BJ (cell line): Measurements from ENCODE around the gene NBEA. TPM values are rescaled to one million over a fixed set of nuclear protein-coding genes. Genes with fewer than 3 reads are reported as not detected.
"Not testable (repeated sequence)": the region's sequence is repeated elsewhere in the genome, so short reads cannot be mapped to it uniquely, and the experiment has no call there.

Source experiments
- CTCF ChIA-PET: fragments of 350-600 bp; formaldehyde crosslinking; extraction: SDS; loops from one replicate; lab custom pipeline; 2021; ENCODE audit warnings: antibody characterized with exemption, inconsistent platforms; lab: Yijun Ruan, JAX
- POLR2A ChIA-PET: fragments of 300-600 bp; sonication (Branson Sonifier 250); formaldehyde crosslinking; extraction: SDS; loops from one replicate; lab custom pipeline; 2021; ENCODE audit warnings: antibody characterized with exemption; lab: Charles Lee
- DNase-seq: peaks from one replicate; pipeline ENCODE4 v3.0.0-alpha.2; 2011; ENCODE audit warnings: low read depth
- H3K27me3 ChIP-seq: 2 replicates; pipeline ENCODE4 v1.6.0; 2011; ENCODE audit warnings: low read length; ENCODE audit not compliant: control insufficient read depth, insufficient read depth
- H3K36me3 ChIP-seq: 2 replicates; pipeline ENCODE4 v1.5.1; 2011; ENCODE audit warnings: low read length; ENCODE audit not compliant: control insufficient read depth, insufficient read depth
- H3K4me3 ChIP-seq: 2 replicates; pipeline ENCODE4 v1.5.1; 2011; ENCODE audit warnings: low read depth, mild to moderate bottlenecking, control low read depth, low read length
- polyA plus RNA-seq: library from polyadenylated mRNA; depleted of rRNA; stranded (reverse); fragments of >200 nt; gene quantifications from 2 replicates; pipeline ENCODE4 v1.2.3, GENCODE V29; 2011
- TF ChIP-seq, protein P1 (sequence below): IDR thresholded peaks from 2 replicates; pipeline ENCODE4 v1.5.1; 2011; ENCODE audit warnings: low read depth, mild to moderate bottlenecking, control low read depth, inconsistent platforms, low read length, moderate library complexity; ENCODE audit not compliant: insufficient read depth

NBEA gene
- polyA plus RNA-seq, 1 experiment: 17.8 TPM

DNA sequence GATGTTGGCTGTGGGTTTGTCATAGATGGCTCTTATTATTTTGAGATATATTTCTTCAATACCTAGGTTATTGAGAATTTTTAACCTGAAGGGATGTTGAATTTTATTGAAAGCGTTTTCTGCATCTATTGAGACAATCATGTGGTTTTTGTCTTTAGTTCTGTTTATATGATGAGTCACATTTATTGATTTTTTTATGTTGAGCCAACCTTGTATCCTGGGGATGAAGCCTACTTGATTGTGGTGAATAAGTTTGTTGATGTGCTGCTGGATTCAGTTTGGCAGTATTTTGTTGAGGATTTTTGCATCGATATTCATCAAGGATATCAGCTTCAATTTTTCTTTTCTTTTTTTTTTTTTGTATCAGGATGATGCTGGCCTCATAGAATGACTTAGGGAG lies 29.4 kb downstream of the NBEA start:
- ChIA-PET CTCF (no interaction called here), POLR2A (no interaction called here)
- H3K4me3 ChIP-seq: no peak overlapping the region
- H3K36me3 ChIP-seq: no peaks in the 10 kb centered on the region
- no peak for DNase-seq
- TF ChIP-seq, protein P1, sequence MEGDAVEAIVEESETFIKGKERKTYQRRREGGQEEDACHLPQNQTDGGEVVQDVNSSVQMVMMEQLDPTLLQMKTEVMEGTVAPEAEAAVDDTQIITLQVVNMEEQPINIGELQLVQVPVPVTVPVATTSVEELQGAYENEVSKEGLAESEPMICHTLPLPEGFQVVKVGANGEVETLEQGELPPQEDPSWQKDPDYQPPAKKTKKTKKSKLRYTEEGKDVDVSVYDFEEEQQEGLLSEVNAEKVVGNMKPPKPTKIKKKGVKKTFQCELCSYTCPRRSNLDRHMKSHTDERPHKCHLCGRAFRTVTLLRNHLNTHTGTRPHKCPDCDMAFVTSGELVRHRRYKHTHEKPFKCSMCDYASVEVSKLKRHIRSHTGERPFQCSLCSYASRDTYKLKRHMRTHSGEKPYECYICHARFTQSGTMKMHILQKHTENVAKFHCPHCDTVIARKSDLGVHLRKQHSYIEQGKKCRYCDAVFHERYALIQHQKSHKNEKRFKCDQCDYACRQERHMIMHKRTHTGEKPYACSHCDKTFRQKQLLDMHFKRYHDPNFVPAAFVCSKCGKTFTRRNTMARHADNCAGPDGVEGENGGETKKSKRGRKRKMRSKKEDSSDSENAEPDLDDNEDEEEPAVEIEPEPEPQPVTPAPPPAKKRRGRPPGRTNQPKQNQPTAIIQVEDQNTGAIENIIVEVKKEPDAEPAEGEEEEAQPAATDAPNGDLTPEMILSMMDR: no peak
- H3K27me3 ChIP-seq: no peaks in the 10 kb centered on the region

DNA sequence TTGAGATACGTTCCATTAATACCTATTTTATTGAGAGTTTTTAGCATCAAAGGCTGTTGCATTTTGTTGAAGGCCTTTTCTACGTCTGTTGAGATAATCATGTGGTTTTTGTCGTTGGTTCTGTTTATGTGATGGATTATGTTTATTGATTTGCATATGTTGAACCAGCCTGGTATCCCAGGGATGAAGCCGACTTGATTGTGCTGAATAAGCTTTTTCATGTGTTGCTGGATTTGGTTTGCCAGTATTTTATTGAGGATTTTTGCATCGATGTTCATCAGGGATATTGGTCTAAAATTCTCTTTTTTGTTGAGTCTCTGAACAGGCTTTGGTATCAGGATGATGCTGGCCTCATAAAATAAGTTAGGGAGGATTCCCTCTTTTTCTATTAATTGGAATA lies 43.1 kb downstream of the NBEA start:
- CTCF ChIA-PET, H3K36me3 ChIP-seq, H3K4me3 ChIP-seq, DNase-seq, H3K27me3 ChIP-seq: not testable (repeated sequence)
- POLR2A ChIA-PET: interaction anchor here (0.6 kb wide), 1 partner anchor 25 kb away, joined by 5 read pairs; no protein-coding TSS in a partner anchor

DNA sequence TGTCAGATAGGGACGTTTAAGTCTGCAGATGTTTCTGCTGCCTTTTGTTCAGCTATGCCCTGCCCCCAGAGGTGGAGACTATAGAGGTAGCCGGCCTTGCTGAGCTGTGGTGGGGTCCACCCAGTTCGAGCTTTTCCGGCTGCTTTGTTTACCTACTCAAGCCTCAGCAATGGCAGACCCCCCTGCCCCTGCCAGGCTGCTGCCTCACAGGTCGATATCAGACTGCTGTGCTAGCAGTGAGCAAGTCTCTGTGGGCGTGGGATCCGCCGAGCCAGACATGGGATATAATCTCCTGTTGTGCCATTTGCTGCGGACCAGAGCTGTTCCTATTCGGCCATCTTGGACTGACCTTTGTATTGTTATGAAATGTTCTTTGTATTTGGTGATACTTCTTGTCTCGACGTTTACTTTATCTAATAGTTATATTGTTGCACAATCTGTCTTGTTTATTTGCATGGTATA lies 46.3 kb downstream of the NBEA start:
- H3K27me3 ChIP-seq: no peaks in the 10 kb centered on the region
- H3K4me3 ChIP-seq: no peak overlapping the region
- ChIA-PET CTCF (no interaction called here), POLR2A (no interaction called here)
- H3K36me3 ChIP-seq: no peaks in the 10 kb centered on the region
- TF ChIP-seq, protein P1: no peak
- no peak for DNase-seq

DNA sequence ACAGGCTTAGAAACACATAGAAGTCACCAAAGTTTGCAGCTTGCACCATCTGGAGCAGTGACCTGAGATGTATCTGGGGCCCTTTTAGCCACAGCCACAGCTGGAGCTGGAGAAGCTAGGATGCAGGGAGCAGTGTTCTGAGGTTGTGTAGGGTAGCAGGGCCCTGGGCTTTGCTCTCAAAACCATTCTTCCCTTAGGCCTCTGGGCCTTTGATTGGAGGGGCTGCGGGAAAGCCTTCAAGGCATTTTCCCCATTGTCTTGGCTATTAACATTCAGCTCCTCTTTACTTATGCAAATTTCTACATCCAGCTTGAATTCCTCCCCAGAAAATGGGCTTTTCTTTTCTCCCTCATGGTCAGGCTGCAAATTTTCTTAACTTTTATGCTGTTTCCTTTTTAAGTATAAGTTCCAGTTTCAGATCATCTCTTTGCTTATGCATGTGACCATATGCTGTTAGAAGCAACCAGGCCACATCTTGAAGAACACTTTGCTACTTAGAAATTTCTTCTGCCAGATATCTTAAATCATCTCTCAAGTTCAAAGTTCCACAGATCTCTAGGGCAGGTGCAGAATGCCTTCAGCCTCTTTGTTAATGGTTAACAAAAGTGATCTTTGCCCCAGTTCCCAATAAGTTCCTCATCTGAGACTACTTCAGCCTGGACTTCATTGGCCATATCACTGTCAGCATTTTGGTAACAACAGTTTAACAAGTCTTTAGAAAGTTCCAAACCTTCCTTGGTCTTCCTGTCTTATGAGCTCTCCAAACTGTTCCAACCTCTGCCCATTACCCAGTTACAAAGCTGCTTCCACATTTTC lies 48.5 kb downstream of the NBEA start:
- H3K36me3 ChIP-seq: no peaks in the 10 kb centered on the region
- TF ChIP-seq, protein P1: no peak
- DNase-seq: no peak
- POLR2A ChIA-PET: no interaction called here
- no peaks in the 10 kb centered on the region for H3K27me3 ChIP-seq
- CTCF ChIA-PET: interaction anchor here (1.1 kb wide), 1 partner anchor 8 kb away, joined by 3 read pairs; no protein-coding TSS in a partner anchor
- no peak overlapping the region for H3K4me3 ChIP-seq

DNA sequence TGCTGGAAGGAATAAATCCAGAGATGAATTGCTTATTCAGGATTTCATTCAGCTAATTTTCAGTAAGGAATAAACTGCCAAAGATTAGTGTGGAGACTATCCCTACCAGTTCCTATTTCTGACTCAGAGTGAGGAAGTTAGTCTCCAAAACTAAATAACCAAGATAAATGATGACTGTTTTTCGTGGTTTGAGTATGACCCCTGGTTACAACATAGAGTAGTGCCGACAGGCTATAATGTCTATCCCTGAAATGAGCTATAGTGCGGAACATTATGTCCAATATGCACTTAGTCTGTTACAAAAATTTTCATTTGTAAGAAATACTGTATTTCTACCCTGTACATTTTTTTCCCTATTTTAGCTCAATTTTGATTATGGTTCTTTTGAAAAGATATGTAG lies 51.4 kb downstream of the NBEA start:
- DNase-seq: no peak
- TF ChIP-seq, protein P1: no peak
- POLR2A ChIA-PET: no interaction called here
- Histone ChIP-seq H3K4me3 (no peak overlapping the region), H3K27me3 (no peaks in the 10 kb centered on the region), H3K36me3 (no peaks in the 10 kb centered on the region)
- CTCF ChIA-PET: no interaction called here

DNA sequence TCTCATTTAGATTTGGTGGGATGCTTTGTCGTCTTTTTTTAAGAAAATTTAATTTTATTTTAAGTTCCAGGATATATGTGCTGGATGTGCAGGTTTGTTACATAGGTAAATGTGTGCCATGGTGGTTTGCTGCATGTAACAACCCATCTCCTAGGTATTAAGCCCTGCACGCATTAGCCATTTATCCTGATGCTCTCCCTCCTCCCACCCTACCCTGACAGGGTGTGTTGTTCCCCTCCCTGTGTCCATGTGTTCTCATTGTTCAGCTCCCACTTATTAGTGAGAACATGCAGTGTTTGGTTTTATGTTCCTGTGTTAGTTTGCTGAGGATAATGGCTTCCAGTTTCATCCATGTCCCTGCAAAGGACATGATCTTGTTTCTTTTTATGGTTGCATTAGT lies 61.7 kb downstream of the NBEA start:
- H3K4me3 ChIP-seq, H3K36me3 ChIP-seq, POLR2A ChIA-PET, H3K27me3 ChIP-seq, CTCF ChIA-PET, DNase-seq: not testable (repeated sequence)
